Measurements from ENCODE around the gene PER3.

DNA sequence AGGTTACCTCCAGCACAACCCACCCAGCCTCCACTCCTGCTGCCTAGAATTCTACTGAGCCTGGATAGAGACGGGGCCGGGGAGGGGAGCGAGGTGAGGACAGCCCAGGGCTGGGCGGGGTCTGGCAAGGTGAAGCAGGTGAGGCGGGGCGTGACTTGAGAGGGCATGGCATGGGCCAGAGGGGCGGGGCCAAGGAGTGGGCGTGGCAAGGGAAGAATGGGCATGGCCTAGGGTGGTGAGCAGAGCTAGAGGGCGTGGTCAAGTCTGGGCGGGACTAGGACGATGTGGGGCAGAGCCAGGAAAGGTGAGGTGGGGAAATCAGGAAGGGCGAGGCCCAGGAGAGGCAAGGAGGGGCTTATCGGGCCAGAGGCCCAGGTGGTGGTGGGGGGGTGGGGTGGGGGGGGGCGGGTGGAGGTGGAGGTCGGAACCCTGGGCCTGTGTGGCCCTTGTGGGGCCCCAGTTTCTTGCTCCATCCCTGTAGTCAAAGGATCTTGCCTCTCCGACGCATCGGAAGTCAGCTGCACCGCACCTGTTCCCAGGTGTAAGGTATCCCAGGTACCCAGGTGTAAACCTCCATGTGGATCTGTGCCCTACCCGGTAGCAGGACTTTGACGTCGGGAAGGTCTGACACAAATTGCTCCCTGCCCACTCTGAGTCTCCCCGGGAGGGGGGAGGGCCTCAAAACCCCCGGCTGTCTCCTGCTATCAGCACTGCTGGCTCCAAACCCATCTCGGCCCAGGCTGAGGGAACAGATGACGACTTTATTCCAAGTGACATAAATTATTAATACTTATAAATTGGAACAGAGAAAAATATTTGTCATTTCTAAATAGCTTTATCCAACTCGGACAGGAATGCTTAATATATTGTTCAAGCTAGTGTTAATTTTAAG, 101.7 kb downstream of the PER3 start:
- TF ChIP-seq, protein P1, sequence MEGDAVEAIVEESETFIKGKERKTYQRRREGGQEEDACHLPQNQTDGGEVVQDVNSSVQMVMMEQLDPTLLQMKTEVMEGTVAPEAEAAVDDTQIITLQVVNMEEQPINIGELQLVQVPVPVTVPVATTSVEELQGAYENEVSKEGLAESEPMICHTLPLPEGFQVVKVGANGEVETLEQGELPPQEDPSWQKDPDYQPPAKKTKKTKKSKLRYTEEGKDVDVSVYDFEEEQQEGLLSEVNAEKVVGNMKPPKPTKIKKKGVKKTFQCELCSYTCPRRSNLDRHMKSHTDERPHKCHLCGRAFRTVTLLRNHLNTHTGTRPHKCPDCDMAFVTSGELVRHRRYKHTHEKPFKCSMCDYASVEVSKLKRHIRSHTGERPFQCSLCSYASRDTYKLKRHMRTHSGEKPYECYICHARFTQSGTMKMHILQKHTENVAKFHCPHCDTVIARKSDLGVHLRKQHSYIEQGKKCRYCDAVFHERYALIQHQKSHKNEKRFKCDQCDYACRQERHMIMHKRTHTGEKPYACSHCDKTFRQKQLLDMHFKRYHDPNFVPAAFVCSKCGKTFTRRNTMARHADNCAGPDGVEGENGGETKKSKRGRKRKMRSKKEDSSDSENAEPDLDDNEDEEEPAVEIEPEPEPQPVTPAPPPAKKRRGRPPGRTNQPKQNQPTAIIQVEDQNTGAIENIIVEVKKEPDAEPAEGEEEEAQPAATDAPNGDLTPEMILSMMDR (IDR thresholded peaks at IDR 0.05) = no peak
- TF ChIP-seq POLR2A (IDR thresholded peaks at IDR 0.05) = no peak

Measured in right lobe of liver (tissue), 4 donors.